K562 treated with DMSO at 1 percent for 24 hours (cell line): Measurements from ENCODE around the gene ESRRG. TPM values are rescaled to one million over a fixed set of nuclear protein-coding genes. Genes with fewer than 3 reads are reported as not detected.

Source experiments
- total RNA-seq: library from RNA; unstranded; fragments of 300-600 nt; gene quantifications from 2 replicates; pipeline ENCODE4 v1.2.3, GENCODE V29; 2022; ENCODE audit warnings: low read depth; ENCODE audit not compliant: insufficient read depth

The ESRRG gene
- total RNA-seq: not detected in 2 replicates

DNA sequence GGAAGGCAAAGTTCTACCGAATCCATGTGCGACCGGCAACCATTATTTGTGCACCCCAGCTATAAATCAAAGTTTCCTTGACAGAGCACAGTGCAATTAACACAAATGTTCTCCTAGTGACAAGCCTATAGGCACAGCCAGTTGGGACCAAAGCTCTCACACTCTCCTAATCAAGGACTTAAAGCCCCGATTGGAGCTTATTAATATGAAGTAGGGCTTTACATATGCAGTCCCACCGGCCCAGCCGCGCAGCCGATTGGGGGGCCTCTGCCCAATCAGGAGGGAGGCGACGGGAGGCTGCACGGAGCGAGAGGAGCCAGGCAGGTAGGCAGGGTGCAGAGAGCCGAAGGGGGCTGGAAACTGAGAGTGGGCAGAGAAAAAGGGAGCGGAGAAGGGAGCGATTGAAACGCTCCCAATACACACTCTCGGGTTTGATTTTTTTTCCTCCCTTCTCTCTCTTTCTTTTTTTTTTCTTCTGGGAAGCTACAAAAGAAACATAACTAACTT lies at the start of gene ESRRG:
TSS of gene ESRRG (minus strand) at position 156 of the 507 bp plus-strand sequence. CDS start at position 26, 130 bp downstream.

